GM19023 (cell line): Measurements from ENCODE around the gene PML.

Experiments used
- ATAC-seq: cut with Tn5 transposase; IDR thresholded peaks from one replicate; pipeline ENCODE4 v1.9.1; 2021; ENCODE audit warnings: mild to moderate bottlenecking, moderate library complexity; ENCODE audit not compliant: unreplicated experiment

PML gene

GRCh38 chr15:74007820-74008371, 13.4 kb downstream of the PML start:
- ATAC-seq = no peak

GRCh38 chr15:74008901-74009300, 14.4 kb downstream of the PML start:
- no peak for ATAC-seq

- ATAC-seq = no peak
Observed at GRCh38 chr15:74010929-74011540, 16.5 kb downstream of the PML start.

GRCh38 chr15:74011610-74012009, 17.1 kb downstream of the PML start:
- ATAC-seq = no peak

- ATAC-seq = no peak
Observed at GRCh38 chr15:74013374-74013894, 18.9 kb downstream of the PML start.

GRCh38 chr15:74019734-74020133, 25.2 kb downstream of the PML start:
- no peak for ATAC-seq

GRCh38 chr15:74022706-74023470, 28.4 kb downstream of the PML start:
- ATAC-seq = no peak

- ATAC-seq = no peak
Observed at GRCh38 chr15:74024687-74025086, 30.2 kb downstream of the PML start.

- no peak for ATAC-seq
Observed at GRCh38 chr15:74025436-74025835, 30.9 kb downstream of the PML start.

GRCh38 chr15:74027688-74028087, 33.2 kb downstream of the PML start:
- ATAC-seq = no peak

- ATAC-seq = no peak
Observed at GRCh38 chr15:74028646-74029045, 34.1 kb downstream of the PML start.

- ATAC-seq = no peak
Observed at GRCh38 chr15:74032046-74032445, 37.5 kb downstream of the PML start.

- no peak for ATAC-seq
Observed at GRCh38 chr15:74032606-74033561, 38.4 kb downstream of the PML start.

- no peak for ATAC-seq
Observed at GRCh38 chr15:74034206-74034755, 39.8 kb downstream of the PML start.

- ATAC-seq = no peak
Observed at GRCh38 chr15:74035121-74036017, 40.9 kb downstream of the PML start.

GRCh38 chr15:74036271-74037170, 42.0 kb downstream of the PML start:
- ATAC-seq = no peak

GRCh38 chr15:74037171-74038117, 42.9 kb downstream of the PML start:
- no peak for ATAC-seq
